H1 (cell line): ENCODE measurements around the gene SH2D7. TPM values are rescaled to one million over a fixed set of nuclear protein-coding genes. Genes with fewer than 3 reads are reported as not detected.

Experiments used
- CTCF ChIA-PET: fragments of 300-600 bp; sonication (Branson Sonifier 250); formaldehyde crosslinking; loops from one replicate; lab custom pipeline; 2021; ENCODE audit not compliant: partially characterized antibody; lab: Charles Lee
- POLR2A ChIA-PET: fragments of 300-600 bp; sonication (Branson Sonifier 250); formaldehyde crosslinking; loops from one replicate; lab custom pipeline; 2021; ENCODE audit warnings: inconsistent platforms; ENCODE audit not compliant: partially characterized antibody; lab: Charles Lee
- DNase-seq, 2 experiments: peaks; one replicate each; pipeline versions ENCODE4 v3.0.0 to v3.0.0-alpha.2; 2010 to 2022; ENCODE audit warnings: low spot score in 2 of 2, low read depth in 1 of 2, mixed read lengths in 1 of 2
- FAIRE-seq: peaks from 2 replicates; lab custom pipeline; 2011; peaks lifted over from hg19 to GRCh38; lab: Jason Lieb, UNC
- H2AFZ ChIP-seq: 2 replicates; pipeline ENCODE4 v1.8.1; 2012; ENCODE audit warnings: low read length, inconsistent platforms
- H2AK5ac ChIP-seq: 2 replicates; pipeline ENCODE4 v1.6.1; 2013; ENCODE audit warnings: low read depth, low read length
- H2BK120ac ChIP-seq: replicated peaks from 2 replicates; pipeline ENCODE3; 2013; ENCODE audit warnings: low read depth, low read length, inconsistent platforms
- H2BK12ac ChIP-seq: 2 replicates; pipeline ENCODE4 v1.6.1; 2013; ENCODE audit warnings: low read depth, low read length
- H2BK15ac ChIP-seq: 2 replicates; pipeline ENCODE4 v1.6.1; 2013; ENCODE audit warnings: low read length
- H2BK20ac ChIP-seq: 2 replicates; pipeline ENCODE4 v1.6.1; 2013; ENCODE audit warnings: low read length
- H2BK5ac ChIP-seq: 2 replicates; pipeline ENCODE4 v1.6.1; 2013; ENCODE audit warnings: low read depth, low read length
- H3K14ac ChIP-seq: 2 replicates; pipeline ENCODE4 v1.6.1; 2013; ENCODE audit warnings: inconsistent platforms; ENCODE audit not compliant: insufficient read length
- H3K18ac ChIP-seq: 2 replicates; pipeline ENCODE4 v1.6.1; 2013; ENCODE audit warnings: low read length; ENCODE audit errors: extremely low read depth
- H3K23ac ChIP-seq: 2 replicates; pipeline ENCODE4 v1.6.1; 2013; ENCODE audit warnings: inconsistent platforms; ENCODE audit not compliant: insufficient read length
- H3K23me2 ChIP-seq: 2 replicates; pipeline ENCODE4 v1.6.1; 2013; ENCODE audit warnings: low read depth, low read length
- H3K27ac ChIP-seq: 2 replicates; pipeline ENCODE4 v1.6.1; 2011; ENCODE audit warnings: low read depth, low read length, inconsistent platforms
- H3K27me3 ChIP-seq, 4 experiments: replicated peaks in 1 of 4; 1 replicate in 1 of 4; 2 replicates in 3 of 4; pipeline versions ENCODE4 v1.6.1 to v1.8.1; 2011 to 2013; ENCODE audit warnings: low read length in 3 of 4, mild to moderate bottlenecking in 3 of 4, inconsistent platforms in 2 of 4, mixed read lengths in 2 of 4, moderate library complexity in 1 of 4; ENCODE audit not compliant: control insufficient read depth in 3 of 4, insufficient read depth in 3 of 4; ENCODE audit errors: extremely low read depth in 1 of 4
- H3K36me3 ChIP-seq, 4 experiments: 2 replicates each; pipeline versions ENCODE4 v1.6.1 to v1.8.1; 2011 to 2013; ENCODE audit warnings: mild to moderate bottlenecking in 4 of 4, low read length in 3 of 4, moderate library complexity in 2 of 4, control low read depth in 1 of 4, inconsistent platforms in 1 of 4; ENCODE audit not compliant: insufficient read depth in 4 of 4, control insufficient read depth in 2 of 4
- H3K4ac ChIP-seq: replicated peaks from 2 replicates; pipeline ENCODE3; 2013; ENCODE audit warnings: low read length, low read depth, mixed read lengths, inconsistent platforms; ENCODE audit not compliant: insufficient read length
- H3K4me1 ChIP-seq, 4 experiments: replicated peaks in 1 of 4; 1 replicate in 1 of 4; 2 replicates in 3 of 4; pipeline versions ENCODE4 v1.6.1 to v1.8.1; 2011 to 2013; ENCODE audit warnings: low read length in 3 of 4, inconsistent platforms in 2 of 4, mixed read lengths in 1 of 4; ENCODE audit not compliant: insufficient read depth in 4 of 4, control insufficient read depth in 3 of 4
- H3K4me2 ChIP-seq, 2 experiments: 2 replicates each; pipeline versions ENCODE4 v1.6.1 to v1.8.1; 2011 to 2013; ENCODE audit warnings: low read depth in 2 of 2, low read length in 2 of 2, control low read depth in 1 of 2, inconsistent platforms in 1 of 2, mild to moderate bottlenecking in 1 of 2; ENCODE audit not compliant: insufficient read depth in 1 of 2
- H3K4me3 ChIP-seq, 4 experiments: fragments of 200-600, 300-600 bp in 1 of 4; sonication (generic), shearing (Covaris generic), sonication (Bioruptor Twin) in 1 of 4; 2 replicates each; pipeline versions ENCODE4 v1.5.1 to v1.8.1; 2011 to 2016; ENCODE audit warnings: low read length in 4 of 4, low read depth in 3 of 4, control low read depth in 2 of 4, inconsistent platforms in 2 of 4, mild to moderate bottlenecking in 2 of 4, mixed read lengths in 1 of 4, moderate library complexity in 1 of 4; ENCODE audit not compliant: insufficient read depth in 2 of 4; ENCODE audit errors: extremely low read depth in 1 of 4
- H3K56ac ChIP-seq: replicated peaks from 2 replicates; pipeline ENCODE3; 2013; ENCODE audit warnings: low read depth, mild to moderate bottlenecking, mixed read lengths, low read length, inconsistent platforms; ENCODE audit not compliant: insufficient read length
- H3K79me1 ChIP-seq: 2 replicates; pipeline ENCODE4 v1.6.1; 2013; ENCODE audit warnings: low read depth, low read length, control low read depth
- H3K79me2 ChIP-seq, 2 experiments: 2 replicates each; pipeline versions ENCODE4 v1.6.1 to v1.8.1; 2012 to 2013; ENCODE audit warnings: low read length in 2 of 2, mild to moderate bottlenecking in 2 of 2, inconsistent platforms in 1 of 2; ENCODE audit not compliant: insufficient read depth in 2 of 2, control insufficient read depth in 1 of 2
- H3K9ac ChIP-seq, 4 experiments: replicated peaks in 1 of 4; 1 replicate in 1 of 4; 2 replicates in 3 of 4; pipeline versions ENCODE4 v1.6.1 to v1.8.1; 2011 to 2013; ENCODE audit warnings: low read depth in 3 of 4, low read length in 3 of 4, control low read depth in 2 of 4, mild to moderate bottlenecking in 2 of 4, moderate library complexity in 2 of 4, inconsistent platforms in 1 of 4; ENCODE audit errors: extremely low read depth in 1 of 4
- H3K9me3 ChIP-seq, 2 experiments: 2 replicates each; pipeline versions ENCODE4 v1.6.1 to v1.8.1; 2012 to 2013; ENCODE audit warnings: mild to moderate bottlenecking in 2 of 2, moderate library complexity in 2 of 2, control low read depth in 1 of 2, inconsistent platforms in 1 of 2, low read depth in 1 of 2, low read length in 1 of 2, mixed read lengths in 1 of 2; ENCODE audit not compliant: insufficient read depth in 2 of 2
- H4K20me1 ChIP-seq, 2 experiments: replicated peaks in 1 of 2; 2 replicates each; pipeline versions ENCODE3 to v1.8.1; 2011 to 2013; ENCODE audit warnings: inconsistent platforms in 2 of 2, low read length in 2 of 2, mild to moderate bottlenecking in 1 of 2; ENCODE audit not compliant: insufficient read depth in 2 of 2, control insufficient read depth in 1 of 2
- H4K5ac ChIP-seq: 2 replicates; pipeline ENCODE4 v1.6.1; 2013; ENCODE audit warnings: low read length, low read depth, mixed read lengths, inconsistent platforms; ENCODE audit not compliant: insufficient read length
- H4K8ac ChIP-seq: 2 replicates; pipeline ENCODE4 v1.8.0; 2013; ENCODE audit warnings: mild to moderate bottlenecking, moderate library complexity, low read length, inconsistent platforms; ENCODE audit not compliant: insufficient read depth; ENCODE audit errors: extremely low read depth
- H4K91ac ChIP-seq: replicated peaks from 2 replicates; pipeline ENCODE3; 2013; ENCODE audit warnings: low read length, mixed read lengths, inconsistent platforms; ENCODE audit not compliant: insufficient read length
- CEBPB ChIP-seq: IDR thresholded peaks from 2 replicates; pipeline ENCODE4 v1.6.1; 2012; ENCODE audit warnings: low read depth, low read length
- GTF2F1 ChIP-seq: IDR thresholded peaks from 2 replicates; pipeline ENCODE4 v1.6.1; 2012; ENCODE audit warnings: low read depth, low read length, improper control_type of control experiment, borderline replicate concordance
- MAX ChIP-seq: IDR thresholded peaks from 2 replicates; pipeline ENCODE4 v1.6.1; 2012; ENCODE audit warnings: inconsistent platforms
- RFX5 ChIP-seq: IDR thresholded peaks from 2 replicates; pipeline ENCODE4 v1.6.1; 2011; ENCODE audit warnings: low read depth, low read length, improper control_type of control experiment, borderline replicate concordance
- SIX5 ChIP-seq: IDR thresholded peaks from 2 replicates; pipeline ENCODE4 v1.6.1; 2011; ENCODE audit warnings: mild to moderate bottlenecking, low read depth, low read length
- TAF1 ChIP-seq: IDR thresholded peaks from 2 replicates; pipeline ENCODE4 v1.6.1; 2011; ENCODE audit warnings: mild to moderate bottlenecking, low read depth, low read length
- TCF12 ChIP-seq: IDR thresholded peaks from 2 replicates; pipeline ENCODE4 v1.6.1; 2011; ENCODE audit warnings: low read depth, mild to moderate bottlenecking, low read length
- WGBS, 2 experiments: shearing (Covaris generic) in 1 of 2; methylation state at CpG; one replicate each; pipeline versions ENCODE4 v1.1.6 to v1.1.7; 2013 to 2015; ENCODE audit warnings: low lambda C conversion rate in 2 of 2, mixed read lengths in 2 of 2, inconsistent platforms in 1 of 2, low coverage in 1 of 2, missing lambda C conversion rate in 1 of 2; ENCODE audit not compliant: insufficient replicate concordance in 2 of 2, insufficient coverage in 1 of 2, insufficient read length in 1 of 2; ENCODE audit errors: extremely low coverage in 1 of 2, missing lambda C conversion rate in 1 of 2; 5-methylcytosine and 5-hydroxymethylcytosine counted together
- polyA plus RNA-seq, 7 experiments: library from polyadenylated mRNA; depleted of rRNA in 3 of 7; stranded (reverse) in 5 of 7; unstranded in 2 of 7; fragments of >200 nt in 5 of 7; fragments of 200-250 nt in 2 of 7; gene quantifications; 1 replicate in 5 of 7; 2 replicates in 1 of 7; 4 replicates in 1 of 7; pipeline versions ENCODE4 v1.2.1 to v1.2.3, GENCODE V29; 2011 to 2013; ENCODE audit warnings: missing spikeins in 2 of 7, mixed read lengths in 2 of 7
- total RNA-seq: library from RNA; stranded (reverse); fragmentation: NEBNext Ultra II Directional; extraction: Animal tissue kit (Norgen Biotek cat#: 25700); gene quantifications from 2 replicates; pipeline ENCODE4 v1.2.1, GENCODE V29; 2021

Gene SH2D7
- total and polyA plus RNA-seq, 2 of the 8 experiments (the other 6 are each of a cell fraction or from before 2014, with no cell fraction given) = not detected

- CTCF ChIA-PET = interaction anchor here (1.0 to 1.4 kb wide), 2 partner anchors 47 to 152 kb away, joined by 3 read pairs; no protein-coding TSS in a partner anchor
- Histone ChIP-seq H2BK20ac (no peak overlapping the region), H2BK5ac (no peak overlapping the region), H3K9ac (no peak overlapping the region), H3K18ac (no peak overlapping the region), H4K8ac (no peak overlapping the region), H4K20me1 (peaks cover 1 to 10% of the 10 kb centered on the region in 2 experiments), H3K79me1 (peaks cover 7% of the 10 kb centered on the region; the same call in 1 of the 2 replicates), H3K27ac (no peak overlapping the region), H2AFZ (no peak overlapping the region), H3K4me2 (no peak overlapping the region), H2BK120ac (no peak overlapping the region), H4K5ac (no peak overlapping the region), H3K14ac (no peak overlapping the region), H3K79me2 (peaks cover 0 to 2% of the 10 kb centered on the region in 2 experiments; a peak in 1 of 4 replicates), H3K56ac (no peak overlapping the region), H2AK5ac (no peak overlapping the region), H3K4me1 (peaks cover 2 to 11% (median 7%) of the 10 kb centered on the region in 4 experiments), H4K91ac (no peak overlapping the region), H3K4ac (no peak overlapping the region), H3K23me2 (no peaks in the 10 kb centered on the region; the same call in 1 of the 2 replicates), H3K4me3 (no peak overlapping the region), H3K9me3 (no peaks in the 10 kb centered on the region), H3K23ac (no peak overlapping the region), H3K27me3 (no peaks in the 10 kb centered on the region), H3K36me3 (no peaks in the 10 kb centered on the region; a peak in 2 of 8 replicates), H2BK15ac (no peak overlapping the region), H2BK12ac (no peak overlapping the region)
- 83% methylated on average over 2 of the region's 2 CpGs; no CpG with 5 or more reads in 1 of the 2 experiments for WGBS, 2 experiments
- no peak for DNase-seq
- no peak for FAIRE-seq
- POLR2A ChIA-PET = no interaction called here
- TF ChIP-seq RFX5 (no peak), TAF1 (no peak), CEBPB (no peak), SIX5 (no peak), TCF12 (no peak), GTF2F1 (no peak), MAX (no peak)
Observed at GRCh38 chr15:78054518-78054917, 37.8 kb upstream of the SH2D7 start.
